ENCODE measurements around the gene SLC22A4.

The SLC22A4 gene

DNA sequence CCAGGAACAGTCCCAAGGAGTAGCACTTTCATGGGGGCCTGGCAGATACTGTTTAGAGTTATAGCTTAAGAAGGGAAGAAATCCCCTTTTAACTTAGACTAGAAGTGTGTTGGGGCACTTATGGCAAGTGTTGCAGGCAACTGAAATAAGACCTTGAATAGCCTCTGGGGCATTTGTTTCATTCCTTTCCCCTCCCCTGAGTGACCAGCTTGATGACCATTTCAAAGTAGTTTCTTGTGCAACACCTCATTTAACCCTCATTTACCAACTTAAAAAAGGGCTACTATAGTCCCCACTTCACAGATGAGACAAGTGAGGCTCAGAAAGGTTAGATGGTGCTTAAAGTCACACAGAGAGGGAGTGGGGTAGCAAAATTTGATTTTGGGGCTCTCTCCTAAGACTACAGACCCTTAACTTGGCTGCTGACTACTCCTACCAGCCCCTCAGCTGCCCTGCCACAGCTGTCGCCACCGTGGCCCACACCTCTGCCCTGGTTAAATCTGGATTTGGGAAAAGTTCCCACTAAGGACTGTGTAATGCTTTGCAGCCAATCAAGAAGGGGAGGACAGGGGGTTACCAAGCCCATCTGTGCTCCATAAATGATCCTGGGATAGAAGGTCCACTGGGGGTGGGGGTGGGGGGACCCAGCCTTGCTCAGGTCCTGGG lies 31.2 kb upstream of the SLC22A4 start:
- no peak for DNase-seq (ENCODE audit: low read depth)

DNA sequence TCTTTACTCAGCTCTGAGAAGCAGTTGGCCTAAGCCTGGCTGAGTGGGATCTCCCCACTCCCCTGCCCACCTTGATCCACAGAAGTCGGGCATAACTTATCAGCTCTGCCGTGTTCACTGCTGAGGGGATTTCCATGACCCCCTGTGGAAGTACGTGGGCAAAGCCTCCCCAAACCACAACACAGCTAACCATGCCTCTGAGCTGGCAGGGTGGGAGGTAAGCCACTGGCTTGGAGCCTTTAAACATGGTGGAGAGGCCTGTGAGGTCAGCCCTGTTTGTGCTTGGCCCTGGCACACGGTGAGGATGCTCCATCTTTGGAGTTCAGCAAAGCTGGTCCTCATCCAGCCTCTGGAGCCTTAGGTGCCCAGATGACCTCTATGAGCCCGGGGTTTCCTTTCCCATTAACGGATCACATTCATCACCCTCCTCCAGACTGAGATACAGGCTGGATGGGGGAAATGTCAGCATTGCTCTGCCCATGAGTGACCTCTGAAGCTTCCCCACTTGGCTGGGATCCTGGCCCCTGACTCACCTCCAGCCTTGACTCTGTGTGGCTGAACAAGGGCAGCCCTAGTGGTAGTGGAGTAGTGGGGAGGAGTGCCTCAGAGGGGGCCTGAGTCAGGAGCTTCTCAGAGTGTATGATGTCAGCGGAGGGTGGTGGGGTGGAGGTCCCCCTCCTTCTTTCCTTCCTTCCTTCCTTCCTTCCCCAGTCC lies 30.5 kb upstream of the SLC22A4 start:
- no peak for DNase-seq (ENCODE audit: low read depth)

DNA sequence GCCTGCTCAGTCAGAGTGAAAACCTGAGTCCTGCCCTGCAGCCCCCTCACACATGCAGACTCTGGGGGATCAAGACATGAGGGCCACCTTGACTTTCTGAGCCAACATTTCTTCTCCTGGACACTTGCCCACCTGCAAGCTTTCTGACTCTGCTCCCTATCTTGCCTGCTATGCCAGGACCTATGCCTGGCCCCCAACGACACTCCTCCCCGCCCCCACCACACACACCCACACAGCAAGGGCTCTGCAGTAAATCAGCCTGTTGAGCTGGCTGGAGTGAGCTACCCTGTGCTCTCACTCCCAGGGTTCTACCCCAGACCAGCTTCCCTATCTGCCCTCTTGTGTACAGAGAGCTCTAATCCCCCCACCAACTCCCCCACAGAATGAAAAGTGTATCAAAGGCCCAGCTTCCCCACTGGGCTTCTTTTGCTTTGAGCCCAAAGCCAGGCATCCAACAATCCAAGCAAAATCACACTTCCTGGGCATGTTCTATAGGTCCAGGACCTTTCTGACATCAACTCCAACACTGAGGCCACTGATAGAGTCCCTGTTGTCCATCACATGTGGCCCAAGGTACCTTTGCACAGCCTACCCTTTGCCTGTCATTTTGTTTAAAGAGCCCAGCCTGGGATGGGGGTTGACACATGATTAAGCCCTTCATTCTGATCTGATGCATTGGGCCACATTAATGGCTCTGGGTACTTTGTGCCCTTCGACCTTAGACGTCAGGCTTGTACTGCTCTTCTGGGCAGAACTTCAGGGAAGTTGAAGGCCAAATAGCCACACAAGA lies 29.5 kb upstream of the SLC22A4 start:
- no peak for DNase-seq (ENCODE audit: low read depth)

DNA sequence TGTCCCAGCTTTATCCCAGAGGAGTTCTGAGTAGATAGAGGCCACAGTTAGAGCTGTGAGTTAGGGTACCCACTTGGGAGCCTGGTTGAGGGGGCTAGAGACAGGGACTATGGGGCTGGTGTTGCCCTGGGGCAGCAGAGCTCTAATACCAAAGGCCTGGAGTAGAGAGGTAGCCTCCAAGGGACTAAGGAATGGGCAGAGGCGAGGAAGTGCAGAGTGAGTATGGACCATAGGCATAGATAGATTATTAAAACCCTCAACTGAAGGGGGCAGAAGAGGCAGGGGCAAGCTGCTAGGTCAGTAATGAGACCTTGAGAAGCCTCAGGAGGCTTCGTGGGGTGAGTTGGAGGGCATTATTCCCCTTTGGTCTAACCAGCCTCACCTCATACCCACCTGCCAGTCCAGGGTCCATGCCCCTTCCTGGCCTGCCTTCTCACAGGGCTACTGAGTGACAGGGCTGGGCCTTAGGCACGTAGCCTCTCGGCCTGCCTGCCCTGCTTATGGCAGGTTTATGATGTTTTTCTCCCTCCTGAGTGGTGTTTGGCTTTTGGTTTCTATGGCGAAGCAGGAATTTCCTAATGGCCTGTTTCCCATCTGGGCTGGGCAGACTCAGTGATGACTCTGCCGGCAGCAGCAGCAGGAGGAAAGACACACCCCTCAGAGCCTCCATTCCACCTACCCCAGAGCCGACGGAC lies 28.7 kb upstream of the SLC22A4 start:
- DNase-seq (ENCODE audit: low read depth): no peak

DNA sequence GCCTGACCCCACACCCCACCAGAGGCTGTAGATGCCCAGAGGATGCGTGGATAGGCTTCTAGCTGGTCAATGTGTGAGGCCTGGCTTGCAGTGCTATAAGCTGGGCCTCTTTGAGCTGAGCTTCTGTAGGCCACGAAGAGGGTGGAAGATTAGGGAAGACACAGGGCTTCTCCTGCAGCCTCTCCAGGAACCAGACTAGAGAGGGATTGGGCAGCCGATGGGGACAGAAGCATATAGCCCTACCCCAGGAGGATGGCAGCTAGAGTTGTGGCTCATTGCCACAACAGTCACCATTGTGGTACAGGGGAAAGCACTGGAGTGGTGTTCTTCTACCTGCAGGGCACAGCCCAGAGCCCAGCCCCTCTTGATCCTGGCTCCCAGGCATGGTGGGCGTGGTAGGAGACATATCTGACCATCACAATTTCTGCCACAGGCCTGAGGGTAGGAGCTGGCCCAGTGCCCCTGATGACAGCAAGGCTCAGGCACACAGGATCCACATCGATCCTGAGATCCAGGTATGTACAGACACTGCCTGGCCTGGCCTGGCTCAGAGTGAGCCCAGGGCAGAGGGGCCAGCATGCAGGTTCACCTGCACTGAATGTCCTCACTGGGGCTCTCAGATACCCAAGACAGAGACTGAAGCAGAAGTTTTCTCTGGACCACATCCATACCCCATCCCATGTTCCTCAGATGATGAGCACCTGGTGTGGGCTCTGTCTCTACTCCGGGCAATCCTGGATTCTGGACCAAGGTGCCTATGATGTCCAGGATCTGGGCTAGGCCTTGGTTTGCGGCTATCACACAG lies 28.0 kb upstream of the SLC22A4 start:
- DNase-seq (ENCODE audit: low read depth): no peak

DNA sequence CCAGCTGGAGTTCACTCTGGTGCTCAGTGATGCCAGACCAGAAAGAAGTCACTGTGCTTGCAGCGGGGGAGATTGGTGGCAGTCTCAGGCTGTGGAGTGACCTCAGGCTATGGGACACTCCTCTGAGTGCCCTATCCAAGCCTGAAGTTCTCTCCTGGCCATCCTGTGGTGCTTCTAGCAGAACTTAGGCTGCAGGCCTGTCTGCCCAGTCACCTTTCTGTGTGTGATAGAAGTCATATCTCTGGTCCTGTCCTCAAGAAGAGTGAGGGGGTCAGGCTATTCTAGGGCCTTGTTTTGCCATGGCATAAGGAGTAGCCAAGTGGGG lies 27.4 kb upstream of the SLC22A4 start:
- no peak for DNase-seq (ENCODE audit: low read depth)

DNA sequence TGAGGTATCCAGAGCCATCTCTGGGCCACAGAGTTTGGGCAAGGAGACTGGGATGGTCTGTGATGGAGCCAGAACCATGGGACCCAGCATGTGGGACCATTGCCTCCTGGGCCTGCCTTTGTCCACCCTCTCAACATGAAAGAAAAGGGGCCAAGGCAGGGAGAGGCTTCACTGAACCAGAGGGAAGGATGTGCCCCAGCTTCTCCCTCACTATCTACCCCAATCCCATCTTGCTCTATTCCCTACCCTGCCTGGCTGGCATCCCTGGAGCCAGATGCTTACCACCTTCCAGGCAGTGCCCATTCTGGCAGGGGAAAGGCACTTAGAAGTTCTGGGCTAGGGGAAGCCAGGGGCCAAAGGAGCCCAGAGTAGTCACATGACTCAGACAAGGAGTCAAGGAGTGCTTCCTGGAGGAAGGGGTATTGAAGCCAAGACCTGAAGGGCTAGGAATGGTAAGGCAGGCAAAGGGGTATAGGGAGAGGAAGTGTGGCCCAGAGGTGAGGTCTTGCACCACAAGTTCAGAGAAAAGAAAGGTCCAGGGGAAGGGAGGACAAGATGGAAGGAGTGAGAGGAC lies 26.9 kb upstream of the SLC22A4 start:
- no peak for DNase-seq (ENCODE audit: low read depth)

DNA sequence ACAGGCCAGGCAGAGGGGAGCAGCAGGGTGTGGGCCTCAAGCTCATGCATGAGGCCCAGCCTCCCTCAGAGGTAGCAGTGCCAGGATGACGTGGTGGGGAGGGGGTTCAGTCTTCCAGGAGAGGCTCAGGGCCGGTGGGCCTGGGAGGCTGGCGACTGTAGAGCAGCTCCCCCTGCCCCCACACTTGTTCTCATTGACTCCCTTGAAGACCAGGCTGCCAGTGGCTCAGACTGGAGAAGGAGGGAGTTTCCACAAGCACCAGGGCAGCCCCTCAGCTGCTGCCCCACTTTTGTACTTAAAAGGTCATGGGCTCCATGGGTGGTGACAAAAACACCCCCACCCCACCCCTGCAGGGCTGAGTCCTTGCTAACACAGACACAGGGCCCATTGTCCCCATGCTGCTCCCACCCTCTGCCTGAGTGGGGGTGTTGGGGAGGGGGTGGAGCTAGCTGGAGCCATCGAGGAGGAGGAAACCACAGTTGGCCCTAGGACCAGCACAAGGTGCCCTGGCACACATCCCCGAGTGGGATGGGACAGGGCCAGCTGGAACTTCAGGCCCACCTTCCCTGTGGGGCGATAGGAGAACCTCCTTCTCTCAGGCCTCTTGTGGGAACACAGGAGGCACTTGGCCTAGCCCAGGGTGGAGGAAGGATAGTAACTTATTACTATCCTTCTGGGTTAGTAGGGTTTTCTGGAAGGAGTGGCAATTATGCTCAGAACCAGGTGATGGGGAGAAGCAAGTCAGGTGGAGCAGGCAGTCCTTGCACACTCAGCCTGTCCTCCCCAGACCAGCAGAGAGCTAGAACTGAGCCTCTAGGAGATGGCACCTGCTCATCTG lies 26.0 kb upstream of the SLC22A4 start:
- no peak for DNase-seq (ENCODE audit: low read depth)

DNA sequence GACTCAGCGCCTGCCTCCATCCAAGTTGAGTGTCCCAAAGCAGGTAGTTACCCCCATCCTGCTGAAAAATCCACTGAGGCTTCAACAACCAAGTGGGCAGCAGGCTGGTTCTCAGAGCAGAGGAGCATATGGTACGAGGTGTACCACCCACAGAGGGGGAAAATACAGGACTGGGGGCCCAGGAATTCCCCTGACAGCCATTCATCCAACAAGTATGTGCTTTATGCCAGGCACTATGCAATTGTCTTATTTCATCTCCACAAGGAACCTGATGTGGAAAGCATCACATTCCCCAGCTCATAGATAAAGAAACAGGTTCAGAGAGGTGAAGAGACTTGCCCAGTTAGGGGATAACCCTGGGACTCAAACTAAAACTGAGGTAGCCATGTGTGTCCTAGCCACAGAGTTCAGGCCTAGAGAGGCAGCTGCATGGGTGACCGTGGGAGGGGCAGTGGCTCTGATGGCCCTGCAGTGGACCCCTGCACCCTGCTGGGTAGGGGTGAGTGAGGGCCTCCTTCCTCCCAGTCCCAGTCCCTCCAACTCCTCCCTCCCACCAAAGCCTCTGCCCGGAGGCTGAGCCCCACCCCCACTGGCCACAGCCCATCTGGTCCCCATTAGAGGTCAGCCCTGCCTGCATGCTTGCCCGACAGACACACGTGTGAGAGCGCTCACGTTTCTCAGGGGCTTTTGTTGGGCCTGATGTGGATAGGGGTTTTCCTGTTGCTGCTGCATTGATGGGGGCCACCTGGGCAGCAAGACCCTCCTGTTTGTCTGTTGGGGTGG lies 25.2 kb upstream of the SLC22A4 start:
- no peak for DNase-seq (ENCODE audit: low read depth)

DNA sequence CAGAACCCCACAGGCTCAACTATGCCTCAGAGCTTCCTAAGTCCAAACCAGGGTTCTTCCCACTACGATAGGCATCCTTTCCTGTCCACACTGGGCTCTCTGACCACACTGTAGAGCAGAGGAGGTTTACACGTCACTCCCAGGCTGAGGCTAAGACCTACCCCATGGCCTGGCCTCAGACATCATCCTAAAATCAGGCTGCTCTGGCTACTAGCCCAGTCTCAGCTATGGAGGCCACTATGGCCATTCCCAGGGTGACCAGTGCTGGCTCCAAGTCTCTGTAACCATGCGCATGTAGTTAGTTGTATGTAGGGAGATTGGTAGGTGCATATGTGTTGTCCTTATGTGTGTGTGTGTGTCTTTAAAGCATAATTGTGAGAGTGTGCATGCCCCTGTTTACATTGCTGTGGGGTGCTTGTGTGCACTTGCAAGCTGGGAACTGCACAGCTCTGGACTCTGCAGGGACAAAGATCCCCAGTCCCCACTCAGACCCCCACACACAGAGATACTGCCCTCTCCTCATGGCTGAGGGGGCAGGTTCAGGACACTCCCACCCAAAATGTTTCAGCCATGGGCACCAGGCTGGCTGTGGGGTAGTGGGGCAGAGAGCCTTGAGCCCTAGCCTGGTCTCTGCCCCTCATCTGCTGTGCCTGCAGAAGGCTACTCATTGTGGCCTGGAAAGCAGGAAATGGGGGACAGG lies 24.4 kb upstream of the SLC22A4 start:
- no peak for DNase-seq (ENCODE audit: low read depth)

DNA sequence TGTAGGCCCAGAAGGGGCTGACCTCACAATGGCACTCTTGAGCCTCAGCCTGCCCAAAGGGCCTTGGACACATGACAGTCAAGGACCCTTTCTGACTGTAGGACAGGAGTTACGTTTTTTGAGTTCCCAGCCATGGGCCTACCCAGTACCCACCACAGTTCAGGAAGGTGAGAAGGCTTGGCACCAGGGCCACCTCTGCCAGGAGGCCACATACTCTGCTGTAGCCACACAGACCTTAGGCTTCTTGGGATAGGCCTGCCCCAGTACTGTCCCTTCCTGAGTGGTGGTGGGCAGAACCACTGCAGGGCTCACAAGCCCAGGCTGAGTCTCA lies 23.9 kb upstream of the SLC22A4 start:
- DNase-seq (ENCODE audit: low read depth): no peak

DNA sequence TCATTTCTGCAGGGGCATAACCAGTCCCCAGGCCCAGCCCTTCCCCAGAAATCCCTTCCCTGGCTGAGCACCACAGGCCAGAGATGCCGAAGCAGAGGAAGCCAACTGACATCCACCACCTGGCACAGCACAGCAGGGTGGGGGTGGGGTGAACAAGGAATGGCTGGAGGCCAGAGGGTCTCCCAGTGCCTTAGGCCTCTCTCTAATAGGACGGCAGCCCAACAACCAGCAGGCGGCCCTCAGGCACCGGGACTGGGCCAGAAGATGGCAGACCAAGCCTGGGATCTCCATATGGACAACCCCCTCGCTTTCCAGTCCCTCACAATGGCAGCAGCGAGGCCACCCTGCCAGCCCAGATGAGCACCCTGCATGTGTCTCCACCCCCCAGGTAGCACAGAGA lies 23.5 kb upstream of the SLC22A4 start:
- no peak for DNase-seq (ENCODE audit: low read depth)

DNA sequence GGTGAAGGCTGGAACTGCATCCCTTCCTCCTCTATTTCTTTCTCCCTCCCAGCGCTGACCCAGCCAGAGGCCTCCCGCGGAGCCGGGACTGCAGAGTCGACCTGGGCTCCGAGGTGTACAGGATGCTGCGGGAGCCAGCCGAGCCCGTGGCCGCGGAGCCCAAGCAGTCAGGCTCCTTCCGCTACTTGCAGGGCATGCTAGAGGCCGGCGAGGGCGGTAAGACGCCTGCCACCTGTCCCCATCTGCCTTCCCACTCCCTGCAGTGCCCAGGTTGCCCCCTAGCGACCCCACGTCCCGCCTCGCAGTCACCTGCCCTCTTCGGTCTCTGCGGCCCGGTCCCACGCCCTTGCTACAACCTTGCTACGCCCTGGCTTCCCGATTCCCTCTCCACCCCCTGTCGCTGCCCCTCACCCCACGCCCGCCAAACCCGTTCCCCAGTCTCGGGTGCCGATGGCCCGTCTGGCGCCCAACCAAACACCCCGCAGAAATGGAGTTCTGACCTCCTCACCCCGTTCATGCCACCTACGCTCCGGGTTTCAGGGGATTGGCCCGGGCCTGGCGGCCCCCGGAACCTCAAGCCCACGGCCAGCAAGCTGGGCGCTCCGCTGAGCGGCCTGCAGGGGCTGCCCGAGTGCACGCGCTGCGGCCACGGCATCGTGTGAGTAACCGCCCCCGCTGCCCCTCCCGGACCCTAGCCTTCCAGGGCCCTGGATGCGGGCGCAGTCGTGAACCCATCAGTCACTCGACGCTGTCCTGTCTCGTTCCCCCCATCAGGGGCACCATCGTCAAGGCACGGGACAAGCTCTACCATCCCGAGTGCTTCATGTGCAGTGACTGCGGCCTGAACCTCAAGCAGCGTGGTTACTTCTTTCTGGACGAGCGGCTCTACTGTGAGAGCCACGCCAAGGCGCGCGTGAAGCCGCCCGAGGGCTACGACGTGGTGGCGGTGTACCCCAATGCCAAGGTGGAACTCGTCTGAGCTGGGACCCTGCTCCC lies 22.6 kb upstream of the SLC22A4 start:
- no peak for DNase-seq (ENCODE audit: low read depth)

DNA sequence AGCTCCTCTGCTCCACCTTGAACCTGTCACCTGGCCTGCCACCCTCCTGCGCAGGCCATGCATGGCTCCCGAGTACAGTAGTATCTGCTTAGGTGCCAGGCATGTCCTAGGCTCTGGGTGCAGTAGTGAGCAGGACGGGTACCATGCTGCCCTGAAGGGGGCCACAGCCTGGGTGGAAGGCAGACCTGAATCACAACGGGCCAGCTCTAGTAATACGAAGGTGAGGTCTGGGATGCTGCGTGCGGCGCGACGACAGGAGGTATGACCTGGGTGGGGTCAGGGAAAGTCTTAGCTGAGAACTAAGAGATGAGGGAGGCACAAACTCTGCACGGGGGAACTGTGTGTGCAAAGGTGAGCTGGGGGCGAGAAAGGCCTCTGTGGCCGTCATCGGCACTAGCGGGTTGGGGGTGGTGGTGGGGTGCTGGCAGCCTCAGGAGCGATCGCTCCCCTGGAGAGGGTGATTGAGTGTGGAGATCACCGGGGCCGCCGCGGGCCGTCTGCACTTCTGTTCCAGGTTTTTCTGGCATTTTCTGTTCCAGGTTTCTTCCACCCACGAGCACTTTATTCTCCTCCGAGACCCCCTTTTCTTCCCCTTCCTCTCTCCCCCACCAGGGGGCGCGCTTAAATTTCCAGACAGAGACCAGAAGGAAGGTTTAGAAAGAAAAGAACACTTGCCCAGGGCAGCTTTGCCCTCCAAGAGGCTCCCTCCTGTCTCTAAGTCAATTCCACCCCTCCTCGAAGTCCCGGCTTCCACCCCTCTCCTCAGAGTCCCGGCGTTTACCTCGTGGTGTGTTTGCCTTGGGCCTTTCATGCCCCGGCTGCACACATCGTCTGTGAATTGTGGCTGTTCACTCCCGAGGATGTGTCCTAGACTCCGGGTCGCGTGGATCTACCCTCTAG lies 21.6 kb upstream of the SLC22A4 start:
- peak; percentile 17 for DNase-seq (ENCODE audit: low read depth)

DNA sequence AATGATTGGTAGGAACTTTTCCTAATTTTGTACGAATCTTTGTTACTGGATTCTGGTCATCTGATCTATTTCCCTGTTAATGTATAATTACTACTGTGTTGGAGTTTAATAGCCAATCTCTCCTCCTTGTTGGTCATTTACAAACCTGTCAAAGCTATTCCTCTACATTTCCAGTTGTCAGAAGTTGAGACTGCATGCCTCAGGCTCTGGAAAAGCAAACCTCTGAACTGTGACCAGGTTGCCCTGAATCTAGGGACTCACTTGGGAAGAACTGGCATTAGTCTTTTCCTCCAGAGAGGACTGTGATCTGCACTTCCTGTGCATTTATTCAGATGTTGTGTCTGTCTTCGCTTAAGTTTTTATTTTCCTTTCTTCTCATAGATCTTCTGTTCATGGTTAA lies 20.6 kb upstream of the SLC22A4 start:
- no peak for DNase-seq (ENCODE audit: low read depth)

DNA sequence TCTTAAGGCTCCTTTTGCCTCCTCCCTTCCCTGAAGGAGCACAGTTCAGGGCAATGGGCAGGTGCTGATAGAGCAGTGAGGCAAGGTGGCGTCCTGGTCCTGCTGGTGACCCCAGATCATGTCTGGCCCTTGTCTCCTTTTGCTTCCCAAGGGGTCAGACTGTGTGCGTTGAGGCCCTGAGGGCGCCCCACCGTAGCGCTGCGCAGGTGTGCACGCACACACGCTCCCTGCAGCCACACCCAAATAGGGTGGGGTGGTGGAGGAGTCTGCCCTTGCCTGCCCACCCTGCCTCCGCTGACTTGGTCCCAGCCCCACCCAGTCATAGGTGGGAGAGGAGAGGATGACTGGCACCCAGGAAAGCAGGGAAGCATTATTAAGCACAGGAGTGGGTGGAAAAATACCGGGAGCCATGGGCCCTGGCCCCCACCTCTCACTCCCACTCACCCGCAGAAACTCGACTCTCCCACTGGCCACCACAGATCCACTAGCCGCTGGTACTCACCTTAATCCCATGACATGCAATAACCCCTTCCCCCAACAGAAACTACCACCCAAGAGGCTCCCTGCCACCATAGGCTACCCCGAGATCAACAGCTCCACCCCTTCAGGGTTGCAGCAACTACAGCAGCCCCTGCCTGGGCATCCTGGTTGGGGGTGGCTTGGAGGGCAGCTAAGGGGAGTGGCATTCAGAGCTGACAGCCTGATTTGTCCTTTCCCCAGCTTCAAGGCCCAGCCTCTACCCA lies 20.0 kb upstream of the SLC22A4 start:
- DNase-seq (ENCODE audit: low read depth): no peak
